WTC11 (cell line): ENCODE results near the gene ZBTB7C. TPM values are rescaled to one million over a fixed set of nuclear protein-coding genes. Genes with fewer than 3 reads are reported as not detected.

Source experiments
- ATAC-seq: fragments of 200-7000 bp; cut with Tn5 transposase; 2 replicates; pipeline ENCODE4 v1.10.0; 2021; ENCODE audit warnings: mild to moderate bottlenecking, moderate library complexity
- CTCF ChIA-PET: fragments of 300-600 bp; sonication (Branson Sonifier 250); formaldehyde crosslinking; loops from one replicate; lab custom pipeline; 2021; ENCODE audit warnings: antibody characterized with exemption; lab: Charles Lee
- POLR2A ChIA-PET: fragments of 350-600 bp; sonication (Branson Sonifier 250); formaldehyde crosslinking; loops from one replicate; lab custom pipeline; 2021; ENCODE audit warnings: antibody characterized with exemption; lab: Charles Lee
- DNase-seq: peaks from one replicate; pipeline ENCODE4 v3.0.0; 2021; ENCODE audit warnings: low spot score
- H3K27ac Mint-ChIP-seq: 2 replicates; pipeline ENCODE4 v1.8.0; 2021; ENCODE audit warnings: mixed read lengths
- H3K27me3 Mint-ChIP-seq: 2 replicates; pipeline ENCODE4 v1.8.0; 2021; ENCODE audit warnings: low read depth, mild to moderate bottlenecking, moderate library complexity, mixed read lengths
- H3K36me3 Mint-ChIP-seq: 2 replicates; pipeline ENCODE4 v1.8.0; 2021; ENCODE audit warnings: mixed read lengths
- H3K4me1 Mint-ChIP-seq: 2 replicates; pipeline ENCODE4 v1.8.0; 2022; ENCODE audit warnings: mixed read lengths
- H3K4me3 Mint-ChIP-seq: 2 replicates; pipeline ENCODE4 v1.8.0; 2021; ENCODE audit warnings: mild to moderate bottlenecking, moderate library complexity, mixed read lengths
- H3K9me3 Mint-ChIP-seq: 2 replicates; pipeline ENCODE4 v1.8.0; 2021; ENCODE audit warnings: mixed read lengths
- CBFB ChIP-seq: sonication (generic); formaldehyde crosslinking; IDR thresholded peaks from 2 replicates; pipeline ENCODE4 v1.8.1; 2022; ENCODE audit warnings: mild to moderate bottlenecking, low read depth, missing genetic modification reagents
- ETV6 ChIP-seq: sonication (generic); formaldehyde crosslinking; IDR thresholded peaks from 2 replicates; pipeline ENCODE4 v1.8.1; 2022; ENCODE audit warnings: mild to moderate bottlenecking, missing genetic modification reagents
- FOXP1 ChIP-seq: sonication (generic); formaldehyde crosslinking; IDR thresholded peaks from 2 replicates; pipeline ENCODE4 v1.8.0; 2022; ENCODE audit warnings: missing genetic modification reagents, mild to moderate bottlenecking, moderate library complexity, borderline replicate concordance
- HMGA2 ChIP-seq: fragments of 250-450 bp; sonication (Bioruptor Pico); IDR thresholded peaks from 2 replicates; pipeline ENCODE4 v1.4.0; 2021; ENCODE audit warnings: mild to moderate bottlenecking, moderate library complexity
- MXD4 ChIP-seq: fragments of 250-450 bp; sonication (Bioruptor Pico); IDR thresholded peaks from 2 replicates; pipeline ENCODE4 v1.8.0; 2021; ENCODE audit warnings: mild to moderate bottlenecking, moderate library complexity, borderline replicate concordance
- NR3C1 ChIP-seq: sonication (generic); formaldehyde crosslinking; conservative IDR thresholded peaks from 2 replicates; pipeline ENCODE4 v1.8.1; 2023; ENCODE audit warnings: low read depth, mild to moderate bottlenecking, missing genetic modification reagents
- OVOL2 ChIP-seq: fragments of 250-450 bp; sonication (Bioruptor Pico); IDR thresholded peaks from 2 replicates; pipeline ENCODE4 v1.9.0; 2021; ENCODE audit warnings: mild to moderate bottlenecking, borderline replicate concordance
- PRRX2 ChIP-seq: fragments of 250-450 bp; sonication (Bioruptor Pico); IDR thresholded peaks from 2 replicates; pipeline ENCODE4 v1.8.0; 2021; ENCODE audit warnings: mild to moderate bottlenecking
- ZNF121 ChIP-seq: sonication (generic); formaldehyde crosslinking; IDR thresholded peaks from 2 replicates; pipeline ENCODE4 v1.8.0; 2023; ENCODE audit warnings: missing genetic modification reagents
- ZNF138 ChIP-seq: sonication (generic); formaldehyde crosslinking; conservative IDR thresholded peaks from 2 replicates; pipeline ENCODE4 v1.8.1; 2022; ENCODE audit warnings: mild to moderate bottlenecking, moderate library complexity, missing genetic modification reagents
- ZNF396 ChIP-seq: fragments of 250-450 bp; sonication (Bioruptor Pico); IDR thresholded peaks from 2 replicates; pipeline ENCODE4 v1.8.0; 2021; ENCODE audit warnings: mild to moderate bottlenecking, moderate library complexity, borderline replicate concordance
- ZNF416 ChIP-seq: fragments of 250-450 bp; sonication (Bioruptor Pico); IDR thresholded peaks from 2 replicates; pipeline ENCODE4 v1.9.0; 2021; ENCODE audit warnings: mild to moderate bottlenecking, inconsistent platforms
- total RNA-seq: library from RNA; stranded (reverse); gene quantifications from 3 replicates; pipeline ENCODE4 v1.2.3, GENCODE V29; 2021
- TF ChIP-seq, protein P1 (sequence below): sonication (generic); formaldehyde crosslinking; IDR thresholded peaks from 2 replicates; pipeline ENCODE4 v1.8.0; 2023; ENCODE audit warnings: missing genetic modification reagents
- TF ChIP-seq, protein P2 (sequence below): sonication (generic); formaldehyde crosslinking; IDR thresholded peaks from 2 replicates; pipeline ENCODE4 v1.8.1; 2022; ENCODE audit warnings: low read depth, mild to moderate bottlenecking, moderate library complexity, missing genetic modification reagents, borderline replicate concordance
- TF ChIP-seq, protein P3 (sequence below): fragments of 250-450 bp; sonication (Bioruptor Pico); IDR thresholded peaks from 2 replicates; pipeline ENCODE4 v1.9.0; 2021; ENCODE audit warnings: mild to moderate bottlenecking, borderline replicate concordance
- TF ChIP-seq, protein P4 (sequence below): fragments of 250-450 bp; sonication (Bioruptor Pico); IDR thresholded peaks from 2 replicates; pipeline ENCODE4 v1.9.0; 2021; ENCODE audit warnings: mild to moderate bottlenecking
- TF ChIP-seq, protein P5 (sequence below): sonication (generic); formaldehyde crosslinking; IDR thresholded peaks from 2 replicates; pipeline ENCODE4 v1.8.0; 2023; ENCODE audit warnings: missing genetic modification reagents, mild to moderate bottlenecking, borderline replicate concordance
- TF ChIP-seq, protein P6 (sequence below): sonication (generic); formaldehyde crosslinking; IDR thresholded peaks from 2 replicates; pipeline ENCODE4 v1.8.1; 2022; ENCODE audit warnings: mild to moderate bottlenecking, missing genetic modification reagents, moderate library complexity, borderline replicate concordance
- TF ChIP-seq, protein P7 (sequence below): sonication (generic); formaldehyde crosslinking; IDR thresholded peaks from 2 replicates; pipeline ENCODE4 v1.8.0; 2022; ENCODE audit warnings: mild to moderate bottlenecking, missing genetic modification reagents

ZBTB7C gene
- total RNA-seq, 1 experiment from 2014 or later: 0.48 TPM

DNA sequence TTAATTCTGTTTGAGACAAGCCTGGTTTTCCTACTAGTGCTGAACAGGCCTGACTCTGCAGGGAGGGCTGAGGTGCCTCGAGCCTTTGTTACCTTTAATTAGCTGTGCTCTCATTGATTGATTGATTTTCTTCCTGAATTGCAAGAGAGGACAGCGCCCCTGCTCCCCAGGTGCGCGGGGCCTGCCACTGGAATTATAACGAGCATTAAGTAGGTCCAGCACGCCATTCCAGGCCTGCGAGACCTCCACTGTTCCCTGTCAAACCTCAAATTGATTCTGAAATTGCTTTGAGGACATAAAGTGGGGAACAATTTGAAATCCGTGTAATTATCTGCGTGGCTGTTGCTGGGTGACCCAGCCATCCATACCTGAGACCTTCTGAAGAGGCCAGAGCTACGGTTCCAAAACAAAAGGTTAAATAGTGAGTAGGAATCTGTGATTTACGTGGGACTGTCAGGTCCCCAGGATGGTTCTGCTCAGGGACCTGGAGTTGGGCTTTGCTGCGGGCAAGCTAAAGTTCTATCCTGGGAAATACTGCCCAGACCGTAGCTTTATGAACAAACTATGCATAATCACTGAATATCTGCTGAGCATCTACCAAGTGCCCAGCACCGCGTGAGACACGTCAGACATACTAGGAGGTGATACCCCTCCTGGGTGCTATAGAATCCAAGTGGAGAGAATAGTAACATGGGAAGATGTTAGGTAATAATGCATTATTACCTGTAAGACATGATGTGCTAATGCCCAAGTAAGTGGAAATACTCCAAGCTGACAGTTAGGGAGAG lies 104.1 kb downstream of the ZBTB7C start:
- TF ChIP-seq ETV6 (CRISPR knock-in tag) (no peak), ZNF396 (CRISPR knock-in tag) (no peak), ZNF416 (CRISPR knock-in tag) (no peak), HMGA2 (CRISPR knock-in tag) (no peak), ZNF121 (no peak), CBFB (CRISPR knock-in tag) (no peak), NR3C1 (no peak), OVOL2 (CRISPR knock-in tag) (no peak), FOXP1 (CRISPR knock-in tag) (no peak), ZNF138 (no peak), MXD4 (no peak), PRRX2 (CRISPR knock-in tag) (no peak)
- TF ChIP-seq, protein P1, sequence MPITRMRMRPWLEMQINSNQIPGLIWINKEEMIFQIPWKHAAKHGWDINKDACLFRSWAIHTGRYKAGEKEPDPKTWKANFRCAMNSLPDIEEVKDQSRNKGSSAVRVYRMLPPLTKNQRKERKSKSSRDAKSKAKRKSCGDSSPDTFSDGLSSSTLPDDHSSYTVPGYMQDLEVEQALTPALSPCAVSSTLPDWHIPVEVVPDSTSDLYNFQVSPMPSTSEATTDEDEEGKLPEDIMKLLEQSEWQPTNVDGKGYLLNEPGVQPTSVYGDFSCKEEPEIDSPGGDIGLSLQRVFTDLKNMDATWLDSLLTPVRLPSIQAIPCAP (CRISPR knock-in tag): no peak
- TF ChIP-seq, protein P2, sequence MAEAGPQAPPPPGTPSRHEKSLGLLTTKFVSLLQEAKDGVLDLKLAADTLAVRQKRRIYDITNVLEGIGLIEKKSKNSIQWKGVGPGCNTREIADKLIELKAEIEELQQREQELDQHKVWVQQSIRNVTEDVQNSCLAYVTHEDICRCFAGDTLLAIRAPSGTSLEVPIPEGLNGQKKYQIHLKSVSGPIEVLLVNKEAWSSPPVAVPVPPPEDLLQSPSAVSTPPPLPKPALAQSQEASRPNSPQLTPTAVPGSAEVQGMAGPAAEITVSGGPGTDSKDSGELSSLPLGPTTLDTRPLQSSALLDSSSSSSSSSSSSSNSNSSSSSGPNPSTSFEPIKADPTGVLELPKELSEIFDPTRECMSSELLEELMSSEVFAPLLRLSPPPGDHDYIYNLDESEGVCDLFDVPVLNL (CRISPR knock-in tag): no peak
- TF ChIP-seq, protein P3, sequence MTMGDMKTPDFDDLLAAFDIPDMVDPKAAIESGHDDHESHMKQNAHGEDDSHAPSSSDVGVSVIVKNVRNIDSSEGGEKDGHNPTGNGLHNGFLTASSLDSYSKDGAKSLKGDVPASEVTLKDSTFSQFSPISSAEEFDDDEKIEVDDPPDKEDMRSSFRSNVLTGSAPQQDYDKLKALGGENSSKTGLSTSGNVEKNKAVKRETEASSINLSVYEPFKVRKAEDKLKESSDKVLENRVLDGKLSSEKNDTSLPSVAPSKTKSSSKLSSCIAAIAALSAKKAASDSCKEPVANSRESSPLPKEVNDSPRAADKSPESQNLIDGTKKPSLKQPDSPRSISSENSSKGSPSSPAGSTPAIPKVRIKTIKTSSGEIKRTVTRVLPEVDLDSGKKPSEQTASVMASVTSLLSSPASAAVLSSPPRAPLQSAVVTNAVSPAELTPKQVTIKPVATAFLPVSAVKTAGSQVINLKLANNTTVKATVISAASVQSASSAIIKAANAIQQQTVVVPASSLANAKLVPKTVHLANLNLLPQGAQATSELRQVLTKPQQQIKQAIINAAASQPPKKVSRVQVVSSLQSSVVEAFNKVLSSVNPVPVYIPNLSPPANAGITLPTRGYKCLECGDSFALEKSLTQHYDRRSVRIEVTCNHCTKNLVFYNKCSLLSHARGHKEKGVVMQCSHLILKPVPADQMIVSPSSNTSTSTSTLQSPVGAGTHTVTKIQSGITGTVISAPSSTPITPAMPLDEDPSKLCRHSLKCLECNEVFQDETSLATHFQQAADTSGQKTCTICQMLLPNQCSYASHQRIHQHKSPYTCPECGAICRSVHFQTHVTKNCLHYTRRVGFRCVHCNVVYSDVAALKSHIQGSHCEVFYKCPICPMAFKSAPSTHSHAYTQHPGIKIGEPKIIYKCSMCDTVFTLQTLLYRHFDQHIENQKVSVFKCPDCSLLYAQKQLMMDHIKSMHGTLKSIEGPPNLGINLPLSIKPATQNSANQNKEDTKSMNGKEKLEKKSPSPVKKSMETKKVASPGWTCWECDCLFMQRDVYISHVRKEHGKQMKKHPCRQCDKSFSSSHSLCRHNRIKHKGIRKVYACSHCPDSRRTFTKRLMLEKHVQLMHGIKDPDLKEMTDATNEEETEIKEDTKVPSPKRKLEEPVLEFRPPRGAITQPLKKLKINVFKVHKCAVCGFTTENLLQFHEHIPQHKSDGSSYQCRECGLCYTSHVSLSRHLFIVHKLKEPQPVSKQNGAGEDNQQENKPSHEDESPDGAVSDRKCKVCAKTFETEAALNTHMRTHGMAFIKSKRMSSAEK (CRISPR knock-in tag): no peak
- TF ChIP-seq, protein P4, sequence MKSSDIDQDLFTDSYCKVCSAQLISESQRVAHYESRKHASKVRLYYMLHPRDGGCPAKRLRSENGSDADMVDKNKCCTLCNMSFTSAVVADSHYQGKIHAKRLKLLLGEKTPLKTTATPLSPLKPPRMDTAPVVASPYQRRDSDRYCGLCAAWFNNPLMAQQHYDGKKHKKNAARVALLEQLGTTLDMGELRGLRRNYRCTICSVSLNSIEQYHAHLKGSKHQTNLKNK (CRISPR knock-in tag): no peak
- TF ChIP-seq, protein P5, sequence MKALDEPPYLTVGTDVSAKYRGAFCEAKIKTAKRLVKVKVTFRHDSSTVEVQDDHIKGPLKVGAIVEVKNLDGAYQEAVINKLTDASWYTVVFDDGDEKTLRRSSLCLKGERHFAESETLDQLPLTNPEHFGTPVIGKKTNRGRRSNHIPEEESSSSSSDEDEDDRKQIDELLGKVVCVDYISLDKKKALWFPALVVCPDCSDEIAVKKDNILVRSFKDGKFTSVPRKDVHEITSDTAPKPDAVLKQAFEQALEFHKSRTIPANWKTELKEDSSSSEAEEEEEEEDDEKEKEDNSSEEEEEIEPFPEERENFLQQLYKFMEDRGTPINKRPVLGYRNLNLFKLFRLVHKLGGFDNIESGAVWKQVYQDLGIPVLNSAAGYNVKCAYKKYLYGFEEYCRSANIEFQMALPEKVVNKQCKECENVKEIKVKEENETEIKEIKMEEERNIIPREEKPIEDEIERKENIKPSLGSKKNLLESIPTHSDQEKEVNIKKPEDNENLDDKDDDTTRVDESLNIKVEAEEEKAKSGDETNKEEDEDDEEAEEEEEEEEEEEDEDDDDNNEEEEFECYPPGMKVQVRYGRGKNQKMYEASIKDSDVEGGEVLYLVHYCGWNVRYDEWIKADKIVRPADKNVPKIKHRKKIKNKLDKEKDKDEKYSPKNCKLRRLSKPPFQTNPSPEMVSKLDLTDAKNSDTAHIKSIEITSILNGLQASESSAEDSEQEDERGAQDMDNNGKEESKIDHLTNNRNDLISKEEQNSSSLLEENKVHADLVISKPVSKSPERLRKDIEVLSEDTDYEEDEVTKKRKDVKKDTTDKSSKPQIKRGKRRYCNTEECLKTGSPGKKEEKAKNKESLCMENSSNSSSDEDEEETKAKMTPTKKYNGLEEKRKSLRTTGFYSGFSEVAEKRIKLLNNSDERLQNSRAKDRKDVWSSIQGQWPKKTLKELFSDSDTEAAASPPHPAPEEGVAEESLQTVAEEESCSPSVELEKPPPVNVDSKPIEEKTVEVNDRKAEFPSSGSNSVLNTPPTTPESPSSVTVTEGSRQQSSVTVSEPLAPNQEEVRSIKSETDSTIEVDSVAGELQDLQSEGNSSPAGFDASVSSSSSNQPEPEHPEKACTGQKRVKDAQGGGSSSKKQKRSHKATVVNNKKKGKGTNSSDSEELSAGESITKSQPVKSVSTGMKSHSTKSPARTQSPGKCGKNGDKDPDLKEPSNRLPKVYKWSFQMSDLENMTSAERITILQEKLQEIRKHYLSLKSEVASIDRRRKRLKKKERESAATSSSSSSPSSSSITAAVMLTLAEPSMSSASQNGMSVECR (CRISPR knock-in tag): no peak
- TF ChIP-seq, protein P6, sequence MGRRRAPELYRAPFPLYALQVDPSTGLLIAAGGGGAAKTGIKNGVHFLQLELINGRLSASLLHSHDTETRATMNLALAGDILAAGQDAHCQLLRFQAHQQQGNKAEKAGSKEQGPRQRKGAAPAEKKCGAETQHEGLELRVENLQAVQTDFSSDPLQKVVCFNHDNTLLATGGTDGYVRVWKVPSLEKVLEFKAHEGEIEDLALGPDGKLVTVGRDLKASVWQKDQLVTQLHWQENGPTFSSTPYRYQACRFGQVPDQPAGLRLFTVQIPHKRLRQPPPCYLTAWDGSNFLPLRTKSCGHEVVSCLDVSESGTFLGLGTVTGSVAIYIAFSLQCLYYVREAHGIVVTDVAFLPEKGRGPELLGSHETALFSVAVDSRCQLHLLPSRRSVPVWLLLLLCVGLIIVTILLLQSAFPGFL: no peak
- TF ChIP-seq, protein P7, sequence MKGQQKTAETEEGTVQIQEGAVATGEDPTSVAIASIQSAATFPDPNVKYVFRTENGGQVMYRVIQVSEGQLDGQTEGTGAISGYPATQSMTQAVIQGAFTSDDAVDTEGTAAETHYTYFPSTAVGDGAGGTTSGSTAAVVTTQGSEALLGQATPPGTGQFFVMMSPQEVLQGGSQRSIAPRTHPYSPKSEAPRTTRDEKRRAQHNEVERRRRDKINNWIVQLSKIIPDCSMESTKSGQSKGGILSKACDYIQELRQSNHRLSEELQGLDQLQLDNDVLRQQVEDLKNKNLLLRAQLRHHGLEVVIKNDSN: no peak
- no peak for DNase-seq
- Mint-ChIP-seq H3K27me3 (no peaks in the 10 kb centered on the region), H3K4me3 (no peak overlapping the region), H3K27ac (no peak overlapping the region), H3K9me3 (no peaks in the 10 kb centered on the region), H3K36me3 (no peaks in the 10 kb centered on the region), H3K4me1 (peaks cover 19% of the 10 kb centered on the region)
- POLR2A ChIA-PET: no interaction called here
- no peak for ATAC-seq
- CTCF ChIA-PET: interaction anchor here (1.2 to 2.8 kb wide), 3 partner anchors 10 to 140 kb away, joined by 5 to 9 read pairs (median 6); no protein-coding TSS in a partner anchor
